Right atrium auricular region (tissue), 2 donors: ENCODE results near the gene FLCN. TPM values are rescaled to one million over a fixed set of nuclear protein-coding genes. Genes with fewer than 3 reads are reported as not detected.
A peak's percentile ranks its signal among the peaks of the same experiment; 100 is the strongest.
"Not testable (repeated sequence)": the region's sequence is repeated elsewhere in the genome, so short reads cannot be mapped to it uniquely, and the experiment has no call there.

Experiments used
- DNase-seq: peaks from one replicate; pipeline ENCODE4 v3.0.0-alpha.2; 2019; ENCODE audit warnings: low spot score
- H3K27ac ChIP-seq, 2 donors: fragments of 200-600 bp; sonication (generic); 1 replicate in 1 of 2; 2 replicates in 1 of 2; pipeline ENCODE4 v1.5.1; 2016 to 2019
- H3K27me3 ChIP-seq, 2 donors: fragments of 200-600 bp; sonication (generic); one replicate each; pipeline versions ENCODE4 v1.5.1 to v1.6.0; 2017 to 2019
- H3K36me3 ChIP-seq: fragments of 200-600 bp; sonication (generic); one replicate; pipeline ENCODE4 v1.5.1; 2016
- H3K4me1 ChIP-seq, 2 donors: fragments of 200-600 bp; sonication (generic); one replicate each; pipeline versions ENCODE4 v1.5.1 to v1.6.0; 2017 to 2019
- H3K4me3 ChIP-seq, 2 donors: fragments of 200-600 bp; sonication (generic); 1 replicate in 1 of 2; 2 replicates in 1 of 2; pipeline ENCODE4 v1.5.1; 2017 to 2019; ENCODE audit warnings: mild to moderate bottlenecking in 1 of 2, moderate library complexity in 1 of 2
- H3K9me3 ChIP-seq, 2 donors: fragments of 200-600 bp; sonication (generic); one replicate each; pipeline ENCODE4 v1.5.1; 2019
- total RNA-seq, 2 donors: library from RNA; depleted of rRNA; stranded (reverse); fragments of >200 nt; gene quantifications; one replicate each; pipeline ENCODE4 v1.1.0, GENCODE V29; 2016
- TF ChIP-seq, protein P1 (sequence below), 2 donors: fragments of 200-600 bp; sonication (generic); IDR thresholded peaks; one replicate each; pipeline ENCODE4 v1.5.1; 2019; ENCODE audit warnings: antibody characterized with exemption in 2 of 2

The FLCN gene
- total RNA-seq, 2 donors from 2014 or later: 22.7 to 23.7 TPM

DNA sequence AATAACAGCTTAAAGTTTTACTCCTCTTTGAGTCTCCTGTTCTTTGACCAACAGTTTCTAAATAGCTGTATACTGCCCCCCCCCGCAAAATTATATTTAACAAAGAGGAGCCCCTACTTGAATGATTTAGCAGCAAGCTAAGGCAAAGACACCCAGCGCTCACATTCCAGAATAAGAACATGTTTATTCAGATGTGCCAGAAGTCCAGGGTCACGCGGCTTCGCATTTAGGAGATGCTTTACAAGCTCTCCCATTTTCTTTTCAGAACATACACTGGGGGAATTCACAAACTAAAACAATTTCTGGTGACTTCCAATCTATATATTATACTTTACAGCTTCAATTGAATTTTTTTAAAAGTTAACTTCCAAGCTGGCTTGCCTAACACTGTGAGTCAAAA lies 36.1 kb downstream of the FLCN start:
- DNase-seq: no peak
- Histone ChIP-seq H3K27ac (no peak overlapping the region), H3K4me3 (no peak overlapping the region), H3K36me3 (no peaks in the 10 kb centered on the region), H3K9me3 (no peaks in the 10 kb centered on the region), H3K27me3 (no peaks in the 10 kb centered on the region), H3K4me1 (peaks cover 0 to 43% of the 10 kb centered on the region in 2 donors)
- TF ChIP-seq, protein P1, sequence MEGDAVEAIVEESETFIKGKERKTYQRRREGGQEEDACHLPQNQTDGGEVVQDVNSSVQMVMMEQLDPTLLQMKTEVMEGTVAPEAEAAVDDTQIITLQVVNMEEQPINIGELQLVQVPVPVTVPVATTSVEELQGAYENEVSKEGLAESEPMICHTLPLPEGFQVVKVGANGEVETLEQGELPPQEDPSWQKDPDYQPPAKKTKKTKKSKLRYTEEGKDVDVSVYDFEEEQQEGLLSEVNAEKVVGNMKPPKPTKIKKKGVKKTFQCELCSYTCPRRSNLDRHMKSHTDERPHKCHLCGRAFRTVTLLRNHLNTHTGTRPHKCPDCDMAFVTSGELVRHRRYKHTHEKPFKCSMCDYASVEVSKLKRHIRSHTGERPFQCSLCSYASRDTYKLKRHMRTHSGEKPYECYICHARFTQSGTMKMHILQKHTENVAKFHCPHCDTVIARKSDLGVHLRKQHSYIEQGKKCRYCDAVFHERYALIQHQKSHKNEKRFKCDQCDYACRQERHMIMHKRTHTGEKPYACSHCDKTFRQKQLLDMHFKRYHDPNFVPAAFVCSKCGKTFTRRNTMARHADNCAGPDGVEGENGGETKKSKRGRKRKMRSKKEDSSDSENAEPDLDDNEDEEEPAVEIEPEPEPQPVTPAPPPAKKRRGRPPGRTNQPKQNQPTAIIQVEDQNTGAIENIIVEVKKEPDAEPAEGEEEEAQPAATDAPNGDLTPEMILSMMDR (IDR thresholded peaks at IDR 0.05): no peak

DNA sequence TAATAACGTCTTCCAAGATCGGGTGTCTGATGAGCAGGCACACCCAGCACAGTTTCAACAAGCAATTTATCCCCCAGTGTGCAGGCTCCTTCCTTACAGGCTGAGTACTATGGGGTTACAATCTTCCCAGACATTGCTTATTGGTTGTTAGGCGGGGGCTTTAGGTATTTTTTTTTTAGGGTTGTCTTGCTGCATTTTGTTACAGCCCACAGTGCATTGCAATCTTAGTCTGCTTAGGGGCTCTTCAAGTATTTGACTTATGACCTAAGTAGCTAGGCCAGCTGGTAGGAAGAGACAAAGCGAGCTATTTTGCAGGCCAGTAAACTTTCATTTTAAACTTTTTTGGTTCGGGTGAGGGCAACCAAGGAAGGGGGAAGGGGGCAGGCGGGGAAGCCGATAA lies 36.7 kb downstream of the FLCN start:
- peaks cover 0 to 38% of the 10 kb centered on the region in 2 donors for H3K4me1 ChIP-seq
- no peaks in the 10 kb centered on the region for H3K36me3 ChIP-seq
- H3K4me3 ChIP-seq: no peak overlapping the region
- TF ChIP-seq, protein P1 (IDR thresholded peaks at IDR 0.05): no peak
- H3K27me3 ChIP-seq: no peaks in the 10 kb centered on the region
- no peaks in the 10 kb centered on the region for H3K9me3 ChIP-seq
- no peak overlapping the region for H3K27ac ChIP-seq
- no peak for DNase-seq

DNA sequence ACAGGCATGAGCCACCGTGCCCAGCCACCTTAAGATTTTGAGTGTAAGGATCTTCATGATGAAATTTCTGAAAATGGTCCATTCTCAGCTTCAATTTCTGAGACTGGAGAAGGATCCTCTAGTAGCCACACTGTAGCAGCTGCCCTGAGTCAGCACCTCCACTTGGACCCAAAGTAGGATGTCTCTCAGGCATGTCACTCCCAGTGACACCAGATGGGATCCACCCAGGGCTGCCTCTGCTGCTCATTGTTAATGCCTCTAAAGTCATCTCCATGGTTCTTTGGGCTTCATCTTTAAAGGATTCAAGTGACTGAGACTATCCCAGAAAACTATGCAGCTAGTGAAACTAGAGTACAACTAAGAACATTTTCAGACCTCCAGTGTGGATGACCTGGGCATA lies 38.7 kb downstream of the FLCN start:
- DNase-seq: no peak
- Histone ChIP-seq H3K4me1 (peaks cover 0 to 18% of the 10 kb centered on the region in 2 donors), H3K4me3 (no peak overlapping the region), H3K27ac (no peak overlapping the region), H3K36me3 (no peaks in the 10 kb centered on the region), H3K27me3 (no peaks in the 10 kb centered on the region), H3K9me3 (no peaks in the 10 kb centered on the region)
- TF ChIP-seq, protein P1 (IDR thresholded peaks at IDR 0.05): no peak

GRCh38 chr17:17196776-17197175 lies 40.2 kb downstream of the FLCN start:
- no peak overlapping the region for H3K27ac ChIP-seq
- no peaks in the 10 kb centered on the region for H3K36me3 ChIP-seq
- DNase-seq: no peak
- TF ChIP-seq, protein P1 (IDR thresholded peaks at IDR 0.05): no peak
- no peaks in the 10 kb centered on the region for H3K27me3 ChIP-seq
- H3K4me3 ChIP-seq: no peak overlapping the region
- H3K9me3 ChIP-seq: no peaks in the 10 kb centered on the region
- H3K4me1 ChIP-seq: peaks cover 0 to 16% of the 10 kb centered on the region in 2 donors

DNA sequence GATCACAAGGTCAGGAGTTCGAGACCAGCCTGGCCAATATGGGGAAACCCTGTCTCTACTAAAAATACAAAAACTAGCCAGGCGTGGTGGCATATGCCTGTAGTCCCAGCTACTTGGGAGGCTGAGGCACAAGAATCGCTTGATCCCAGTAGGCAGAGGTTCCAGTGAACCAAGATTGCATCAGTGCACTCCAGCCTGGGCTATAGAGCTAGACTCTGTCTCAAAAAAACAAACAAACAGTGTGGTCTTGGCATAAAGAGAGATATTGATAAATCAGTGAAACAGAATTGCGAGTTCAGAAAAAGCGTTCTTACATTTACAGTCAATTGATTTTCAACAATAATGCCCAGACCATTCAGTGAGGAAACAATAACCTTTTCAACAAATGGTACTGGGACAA lies 41.5 kb downstream of the FLCN start:
- not testable (repeated sequence) for H3K36me3 ChIP-seq, DNase-seq, H3K4me3 ChIP-seq, H3K27ac ChIP-seq, H3K27me3 ChIP-seq, H3K9me3 ChIP-seq
- peaks cover 0 to 24% of the 10 kb centered on the region in 2 donors for H3K4me1 ChIP-seq

DNA sequence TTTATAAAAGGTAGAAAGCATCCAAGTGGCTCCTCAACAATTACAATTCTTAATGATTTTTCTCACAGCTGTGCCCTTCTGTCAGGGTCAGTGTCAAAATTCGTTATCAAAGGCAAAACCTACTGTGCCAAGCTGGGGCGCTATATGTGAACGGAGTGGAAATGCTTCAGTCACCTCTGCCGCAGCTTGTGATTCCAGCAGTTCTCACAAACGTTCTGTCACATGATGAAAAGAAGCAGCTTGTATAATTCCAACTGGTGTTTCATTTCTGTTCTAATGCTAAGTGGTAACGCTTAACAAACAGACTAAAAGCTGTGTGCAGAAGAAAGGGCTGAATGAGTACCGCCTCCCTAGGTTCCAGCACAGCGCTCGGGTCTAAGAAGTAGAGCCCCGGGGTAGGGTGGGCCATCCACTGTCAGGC lies 45.0 kb downstream of the FLCN start:
- TF ChIP-seq, protein P1 (IDR thresholded peaks at IDR 0.05): no peak
- Histone ChIP-seq H3K4me1 (peaks cover 0 to 32% of the 10 kb centered on the region in 2 donors), H3K27me3 (no peaks in the 10 kb centered on the region), H3K4me3 (no peak overlapping the region), H3K36me3 (peaks cover 24% of the 10 kb centered on the region), H3K9me3 (no peaks in the 10 kb centered on the region), H3K27ac (peak overlapping the region; percentile 65 to 69)
- no peak for DNase-seq
